Ovary (tissue), 3 donors: ENCODE results near the gene STAG3.
"Not testable (repeated sequence)": the region's sequence is repeated elsewhere in the genome, so short reads cannot be mapped to it uniquely, and the experiment has no call there.

Experiments used
- EP300 ChIP-seq: sonication (generic); formaldehyde crosslinking; IDR thresholded peaks from one replicate; pipeline ENCODE4 v1.6.1; 2017; ENCODE audit warnings: antibody characterized with exemption
- POLR2A ChIP-seq: fragments of 450-650 bp; IDR thresholded peaks from one replicate; pipeline ENCODE4 v1.6.1; 2017; ENCODE audit warnings: antibody characterized with exemption, mild to moderate bottlenecking, moderate library complexity
- TF ChIP-seq, protein P1 (sequence below), 3 donors: fragments of 450-650 bp in 2 of 3; fragments of 200-600 bp in 1 of 3; IDR thresholded peaks; one replicate each; pipeline versions ENCODE4 v1.5.1 to v1.8.0; 2016 to 2022; ENCODE audit warnings: antibody characterized with exemption in 3 of 3, mild to moderate bottlenecking in 1 of 3
- donor health status: DM: no; HTN: no; CAD: no.

DNA sequence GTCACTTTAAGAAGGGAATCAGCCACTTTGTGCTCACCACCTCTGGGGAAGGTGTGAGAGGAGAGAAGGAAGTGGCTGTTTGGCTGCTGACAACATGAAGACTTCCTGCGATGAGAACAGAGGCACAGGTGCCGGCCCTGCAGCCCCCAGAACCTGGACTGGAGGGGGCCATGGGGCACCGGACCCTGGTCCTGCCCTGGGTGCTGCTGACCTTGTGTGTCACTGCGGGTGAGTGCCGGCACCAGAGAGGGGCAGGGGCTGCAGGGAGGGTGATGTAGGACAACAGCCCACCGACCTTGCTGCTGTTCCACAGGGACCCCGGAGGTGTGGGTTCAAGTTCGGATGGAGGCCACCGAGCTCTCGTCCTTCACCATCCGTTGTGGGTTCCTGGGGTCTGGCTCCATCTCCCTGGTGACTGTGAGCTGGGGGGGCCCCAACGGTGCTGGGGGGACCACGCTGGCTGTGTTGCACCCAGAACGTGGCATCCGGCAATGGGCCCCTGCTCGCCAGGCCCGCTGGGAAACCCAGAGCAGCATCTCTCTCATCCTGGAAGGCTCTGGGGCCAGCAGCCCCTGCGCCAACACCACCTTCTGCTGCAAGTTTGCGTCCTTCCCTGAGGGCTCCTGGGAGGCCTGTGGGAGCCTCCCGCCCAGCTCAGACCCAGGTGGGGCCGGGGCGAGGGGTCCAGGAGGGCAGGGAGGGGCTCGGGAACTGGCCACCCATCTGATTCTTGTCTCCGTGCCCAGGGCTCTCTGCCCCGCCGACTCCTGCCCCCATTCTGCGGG, 42.3 kb downstream of the STAG3 start, which contains the start of gene PVRIG:
- TF ChIP-seq, protein P1, sequence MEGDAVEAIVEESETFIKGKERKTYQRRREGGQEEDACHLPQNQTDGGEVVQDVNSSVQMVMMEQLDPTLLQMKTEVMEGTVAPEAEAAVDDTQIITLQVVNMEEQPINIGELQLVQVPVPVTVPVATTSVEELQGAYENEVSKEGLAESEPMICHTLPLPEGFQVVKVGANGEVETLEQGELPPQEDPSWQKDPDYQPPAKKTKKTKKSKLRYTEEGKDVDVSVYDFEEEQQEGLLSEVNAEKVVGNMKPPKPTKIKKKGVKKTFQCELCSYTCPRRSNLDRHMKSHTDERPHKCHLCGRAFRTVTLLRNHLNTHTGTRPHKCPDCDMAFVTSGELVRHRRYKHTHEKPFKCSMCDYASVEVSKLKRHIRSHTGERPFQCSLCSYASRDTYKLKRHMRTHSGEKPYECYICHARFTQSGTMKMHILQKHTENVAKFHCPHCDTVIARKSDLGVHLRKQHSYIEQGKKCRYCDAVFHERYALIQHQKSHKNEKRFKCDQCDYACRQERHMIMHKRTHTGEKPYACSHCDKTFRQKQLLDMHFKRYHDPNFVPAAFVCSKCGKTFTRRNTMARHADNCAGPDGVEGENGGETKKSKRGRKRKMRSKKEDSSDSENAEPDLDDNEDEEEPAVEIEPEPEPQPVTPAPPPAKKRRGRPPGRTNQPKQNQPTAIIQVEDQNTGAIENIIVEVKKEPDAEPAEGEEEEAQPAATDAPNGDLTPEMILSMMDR (IDR thresholded peaks at IDR 0.05) = not testable (repeated sequence)
- TF ChIP-seq POLR2A, EP300: not testable (repeated sequence)
